K562 (cell line): Measurements from ENCODE around the gene DTX4. TPM values are rescaled to one million over a fixed set of nuclear protein-coding genes. Genes with fewer than 3 reads are reported as not detected.

Experiments used
- CAMTA2 ChIP-seq: fragments of 250-450 bp; sonication (Bioruptor Pico); conservative IDR thresholded peaks from 2 replicates; pipeline ENCODE4 v1.5.1; 2022
- E2F8 ChIP-seq: fragments of 450-650 bp; IDR thresholded peaks from 2 replicates; pipeline ENCODE4 v1.7.1; 2018; ENCODE audit warnings: mild to moderate bottlenecking, low read depth; ENCODE audit not compliant: partially characterized antibody
- ETS2 ChIP-seq: IDR thresholded peaks from 2 replicates; pipeline ENCODE4 v1.6.1; 2016; ENCODE audit warnings: borderline replicate concordance, missing genetic modification characterization, mild to moderate bottlenecking, moderate library complexity, missing compliant biosample characterization; ENCODE audit not compliant: poor library complexity, severe bottlenecking
- HNRNPH1 ChIP-seq: fragments of 200-400 bp; formaldehyde crosslinking; optimal IDR thresholded peaks from 2 replicates; pipeline ENCODE3; 2017; ENCODE audit warnings: low read depth, mild to moderate bottlenecking, low read length, moderate library complexity
- MAFF ChIP-seq: IDR thresholded peaks from 2 replicates; pipeline ENCODE4 v1.6.1; 2012; ENCODE audit warnings: low read length, improper control_type of control experiment
- MAZ ChIP-seq, 2 experiments: fragments of 450-650 bp in 1 of 2; sonication (generic) in 1 of 2; formaldehyde crosslinking; IDR thresholded peaks in 1 of 2; conservative IDR thresholded peaks in 1 of 2; 2 replicates each; pipeline versions ENCODE4 v1.4.0 to v1.5.0; 2020; ENCODE audit warnings: mild to moderate bottlenecking in 1 of 2, missing genetic modification reagents in 1 of 2
- PYGO2 ChIP-seq: fragments of 450-650 bp; IDR thresholded peaks from 2 replicates; pipeline ENCODE4 v1.6.1; 2016; ENCODE audit warnings: mild to moderate bottlenecking, missing genetic modification characterization, moderate library complexity, missing compliant biosample characterization
- TOE1 ChIP-seq, 2 experiments: fragments of 450-650 bp in 1 of 2; sonication (generic) in 1 of 2; formaldehyde crosslinking in 1 of 2; IDR thresholded peaks; 2 replicates each; pipeline versions ENCODE4 v1.7.1 to v1.8.0; 2016 to 2022; ENCODE audit warnings: borderline replicate concordance in 2 of 2, mild to moderate bottlenecking in 2 of 2, antibody characterized with exemption in 1 of 2, inconsistent platforms in 1 of 2, low read depth in 1 of 2, missing genetic modification reagents in 1 of 2, moderate library complexity in 1 of 2
- ZNF347 ChIP-seq: fragments of 450-650 bp; formaldehyde crosslinking; IDR thresholded peaks from 2 replicates; pipeline ENCODE4 v1.4.0; 2020; ENCODE audit warnings: low read depth, mild to moderate bottlenecking, moderate library complexity
- polyA plus RNA-seq, 8 experiments: library from polyadenylated mRNA; depleted of rRNA in 4 of 8; stranded (reverse) in 5 of 8; unstranded in 3 of 8; fragments of >200 nt; fragmentation: Nextera tagmentation in 2 of 8; fragmentation: Illumina TruSeq in 1 of 8; extraction: Ambion mirVana in 2 of 8; extraction: Trizol in 1 of 8; gene quantifications; 2 replicates each; pipeline versions ENCODE4 v1.2.1 to v1.2.3, GENCODE V29; 2011 to 2014; ENCODE audit warnings: inconsistent platforms in 1 of 8, missing spikeins in 1 of 8
- total RNA-seq, 7 experiments: library from RNA; depleted of rRNA in 6 of 7; stranded (reverse); fragments of >200 nt in 6 of 7; fragmentation: Illumina TruSeq in 2 of 7; extraction: Trizol in 2 of 7; gene quantifications; 2 replicates each; pipeline versions ENCODE4 v1.2.1 to v1.2.3, GENCODE V29; 2011 to 2021; ENCODE audit warnings: low replicate concordance in 1 of 7
- TF ChIP-seq, protein P1 (sequence below): fragments of 200-600 bp; sonication (generic); IDR thresholded peaks from one replicate; pipeline ENCODE4 v1.6.1; 2012; ENCODE audit warnings: mild to moderate bottlenecking, low read depth, low read length, inconsistent platforms
- TF ChIP-seq, protein P2 (sequence below): fragments of 250-450 bp; sonication (Bioruptor Pico); IDR thresholded peaks from 2 replicates; pipeline ENCODE4 v1.9.0; 2021; ENCODE audit warnings: mild to moderate bottlenecking

Gene DTX4
- total and polyA plus RNA-seq, 9 of the 15 experiments (the other 6 are each of a cell fraction or from before 2014, with no cell fraction given) = 0.03 to 0.47 (median 0.04) TPM; not detected in 4

- TF ChIP-seq E2F8 = no peak
- TF ChIP-seq, protein P1, sequence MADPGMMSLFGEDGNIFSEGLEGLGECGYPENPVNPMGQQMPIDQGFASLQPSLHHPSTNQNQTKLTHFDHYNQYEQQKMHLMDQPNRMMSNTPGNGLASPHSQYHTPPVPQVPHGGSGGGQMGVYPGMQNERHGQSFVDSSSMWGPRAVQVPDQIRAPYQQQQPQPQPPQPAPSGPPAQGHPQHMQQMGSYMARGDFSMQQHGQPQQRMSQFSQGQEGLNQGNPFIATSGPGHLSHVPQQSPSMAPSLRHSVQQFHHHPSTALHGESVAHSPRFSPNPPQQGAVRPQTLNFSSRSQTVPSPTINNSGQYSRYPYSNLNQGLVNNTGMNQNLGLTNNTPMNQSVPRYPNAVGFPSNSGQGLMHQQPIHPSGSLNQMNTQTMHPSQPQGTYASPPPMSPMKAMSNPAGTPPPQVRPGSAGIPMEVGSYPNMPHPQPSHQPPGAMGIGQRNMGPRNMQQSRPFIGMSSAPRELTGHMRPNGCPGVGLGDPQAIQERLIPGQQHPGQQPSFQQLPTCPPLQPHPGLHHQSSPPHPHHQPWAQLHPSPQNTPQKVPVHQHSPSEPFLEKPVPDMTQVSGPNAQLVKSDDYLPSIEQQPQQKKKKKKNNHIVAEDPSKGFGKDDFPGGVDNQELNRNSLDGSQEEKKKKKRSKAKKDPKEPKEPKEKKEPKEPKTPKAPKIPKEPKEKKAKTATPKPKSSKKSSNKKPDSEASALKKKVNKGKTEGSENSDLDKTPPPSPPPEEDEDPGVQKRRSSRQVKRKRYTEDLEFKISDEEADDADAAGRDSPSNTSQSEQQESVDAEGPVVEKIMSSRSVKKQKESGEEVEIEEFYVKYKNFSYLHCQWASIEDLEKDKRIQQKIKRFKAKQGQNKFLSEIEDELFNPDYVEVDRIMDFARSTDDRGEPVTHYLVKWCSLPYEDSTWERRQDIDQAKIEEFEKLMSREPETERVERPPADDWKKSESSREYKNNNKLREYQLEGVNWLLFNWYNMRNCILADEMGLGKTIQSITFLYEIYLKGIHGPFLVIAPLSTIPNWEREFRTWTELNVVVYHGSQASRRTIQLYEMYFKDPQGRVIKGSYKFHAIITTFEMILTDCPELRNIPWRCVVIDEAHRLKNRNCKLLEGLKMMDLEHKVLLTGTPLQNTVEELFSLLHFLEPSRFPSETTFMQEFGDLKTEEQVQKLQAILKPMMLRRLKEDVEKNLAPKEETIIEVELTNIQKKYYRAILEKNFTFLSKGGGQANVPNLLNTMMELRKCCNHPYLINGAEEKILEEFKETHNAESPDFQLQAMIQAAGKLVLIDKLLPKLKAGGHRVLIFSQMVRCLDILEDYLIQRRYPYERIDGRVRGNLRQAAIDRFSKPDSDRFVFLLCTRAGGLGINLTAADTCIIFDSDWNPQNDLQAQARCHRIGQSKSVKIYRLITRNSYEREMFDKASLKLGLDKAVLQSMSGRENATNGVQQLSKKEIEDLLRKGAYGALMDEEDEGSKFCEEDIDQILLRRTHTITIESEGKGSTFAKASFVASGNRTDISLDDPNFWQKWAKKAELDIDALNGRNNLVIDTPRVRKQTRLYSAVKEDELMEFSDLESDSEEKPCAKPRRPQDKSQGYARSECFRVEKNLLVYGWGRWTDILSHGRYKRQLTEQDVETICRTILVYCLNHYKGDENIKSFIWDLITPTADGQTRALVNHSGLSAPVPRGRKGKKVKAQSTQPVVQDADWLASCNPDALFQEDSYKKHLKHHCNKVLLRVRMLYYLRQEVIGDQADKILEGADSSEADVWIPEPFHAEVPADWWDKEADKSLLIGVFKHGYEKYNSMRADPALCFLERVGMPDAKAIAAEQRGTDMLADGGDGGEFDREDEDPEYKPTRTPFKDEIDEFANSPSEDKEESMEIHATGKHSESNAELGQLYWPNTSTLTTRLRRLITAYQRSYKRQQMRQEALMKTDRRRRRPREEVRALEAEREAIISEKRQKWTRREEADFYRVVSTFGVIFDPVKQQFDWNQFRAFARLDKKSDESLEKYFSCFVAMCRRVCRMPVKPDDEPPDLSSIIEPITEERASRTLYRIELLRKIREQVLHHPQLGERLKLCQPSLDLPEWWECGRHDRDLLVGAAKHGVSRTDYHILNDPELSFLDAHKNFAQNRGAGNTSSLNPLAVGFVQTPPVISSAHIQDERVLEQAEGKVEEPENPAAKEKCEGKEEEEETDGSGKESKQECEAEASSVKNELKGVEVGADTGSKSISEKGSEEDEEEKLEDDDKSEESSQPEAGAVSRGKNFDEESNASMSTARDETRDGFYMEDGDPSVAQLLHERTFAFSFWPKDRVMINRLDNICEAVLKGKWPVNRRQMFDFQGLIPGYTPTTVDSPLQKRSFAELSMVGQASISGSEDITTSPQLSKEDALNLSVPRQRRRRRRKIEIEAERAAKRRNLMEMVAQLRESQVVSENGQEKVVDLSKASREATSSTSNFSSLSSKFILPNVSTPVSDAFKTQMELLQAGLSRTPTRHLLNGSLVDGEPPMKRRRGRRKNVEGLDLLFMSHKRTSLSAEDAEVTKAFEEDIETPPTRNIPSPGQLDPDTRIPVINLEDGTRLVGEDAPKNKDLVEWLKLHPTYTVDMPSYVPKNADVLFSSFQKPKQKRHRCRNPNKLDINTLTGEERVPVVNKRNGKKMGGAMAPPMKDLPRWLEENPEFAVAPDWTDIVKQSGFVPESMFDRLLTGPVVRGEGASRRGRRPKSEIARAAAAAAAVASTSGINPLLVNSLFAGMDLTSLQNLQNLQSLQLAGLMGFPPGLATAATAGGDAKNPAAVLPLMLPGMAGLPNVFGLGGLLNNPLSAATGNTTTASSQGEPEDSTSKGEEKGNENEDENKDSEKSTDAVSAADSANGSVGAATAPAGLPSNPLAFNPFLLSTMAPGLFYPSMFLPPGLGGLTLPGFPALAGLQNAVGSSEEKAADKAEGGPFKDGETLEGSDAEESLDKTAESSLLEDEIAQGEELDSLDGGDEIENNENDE = no peak
- TF ChIP-seq MAZ (CRISPR knock-in tag; conservative IDR thresholded peaks at IDR 0.05 in 1 of 2, IDR thresholded peaks at IDR 0.05 in 1 of 2) = peak; percentile 75 to 79; a peak in 3 of 4 replicates
- no peak for TF ChIP-seq ZNF347 (CRISPR knock-in tag)
- TF ChIP-seq ETS2 (tag) = no peak
- no peak for TF ChIP-seq HNRNPH1
- no peak for TF ChIP-seq MAFF
- TF ChIP-seq TOE1 (IDR thresholded peaks at IDR 0.05; ENCODE audit: borderline replicate concordance) = peak; percentile 68
- no peak for TF ChIP-seq TOE1 (CRISPR knock-in tag; IDR thresholded peaks at IDR 0.05; ENCODE audit: borderline replicate concordance, low read depth)
- TF ChIP-seq, protein P2, sequence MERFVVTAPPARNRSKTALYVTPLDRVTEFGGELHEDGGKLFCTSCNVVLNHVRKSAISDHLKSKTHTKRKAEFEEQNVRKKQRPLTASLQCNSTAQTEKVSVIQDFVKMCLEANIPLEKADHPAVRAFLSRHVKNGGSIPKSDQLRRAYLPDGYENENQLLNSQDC (CRISPR knock-in tag) = no peak
- TF ChIP-seq CAMTA2 (CRISPR knock-in tag) = no peak
- no peak for TF ChIP-seq PYGO2 (tag)
Observed at GRCh38 chr11:59171508-59172322, at the start of gene DTX4 (continued).
